Karpas-422 (cell line): ENCODE measurements around the gene MAP7. TPM values are rescaled to one million over a fixed set of nuclear protein-coding genes. Genes with fewer than 3 reads are reported as not detected.
"Not testable (repeated sequence)": the region's sequence is repeated elsewhere in the genome, so short reads cannot be mapped to it uniquely, and the experiment has no call there.

Experiments
- DNase-seq: peaks from one replicate; pipeline ENCODE4 v3.0.0-alpha.2; 2015
- H2AFZ ChIP-seq: fragments of 200-600 bp; sonication (generic); 2 replicates; pipeline ENCODE4 v1.6.1; 2014; ENCODE audit warnings: antibody characterized with exemption, low read length, mixed read lengths
- H3K27ac ChIP-seq: fragments of 200-600 bp; sonication (generic); 2 replicates; pipeline ENCODE4 v1.5.1; 2014; ENCODE audit warnings: mild to moderate bottlenecking, low read length, moderate library complexity
- H3K27me3 ChIP-seq: fragments of 200-600 bp; sonication (generic); 2 replicates; pipeline ENCODE4 v1.6.1; 2014; ENCODE audit warnings: low read length, mixed read lengths
- H3K36me3 ChIP-seq: fragments of 200-600 bp; sonication (generic); 2 replicates; pipeline ENCODE4 v1.6.1; 2014; ENCODE audit warnings: low read length, mixed read lengths; ENCODE audit not compliant: insufficient read depth
- H3K4me1 ChIP-seq: fragments of 200-600 bp; sonication (generic); 2 replicates; pipeline ENCODE4 v1.6.1; 2014; ENCODE audit warnings: mild to moderate bottlenecking, low read length, mixed read lengths
- H3K4me2 ChIP-seq: fragments of 200-600 bp; sonication (generic); 2 replicates; pipeline ENCODE4 v1.6.1; 2014; ENCODE audit warnings: low read length, low read depth, mild to moderate bottlenecking; ENCODE audit not compliant: poor library complexity, severe bottlenecking
- H3K4me3 ChIP-seq: fragments of 200-600 bp; sonication (generic); 2 replicates; pipeline ENCODE4 v1.5.1; 2014; ENCODE audit warnings: mild to moderate bottlenecking, antibody characterized with exemption, low read length, mixed read lengths
- H3K79me2 ChIP-seq: fragments of 200-600 bp; sonication (generic); 2 replicates; pipeline ENCODE4 v1.6.1; 2014; ENCODE audit warnings: mild to moderate bottlenecking, low read length, mixed read lengths
- H3K9ac ChIP-seq: fragments of 200-600 bp; sonication (generic); 2 replicates; pipeline ENCODE4 v1.6.0; 2014; ENCODE audit warnings: low read length
- H3K9me2 ChIP-seq: fragments of 200-600 bp; sonication (generic), shearing (Covaris generic); replicated peaks from 2 replicates; pipeline ENCODE4 v1.6.0; 2014; ENCODE audit warnings: mild to moderate bottlenecking, low read length, moderate library complexity; ENCODE audit not compliant: insufficient read depth
- H3K9me3 ChIP-seq: fragments of 300-700, 200-600 bp; sonication (generic); 2 replicates; pipeline ENCODE4 v1.6.1; 2014; ENCODE audit warnings: low read length, mixed read lengths
- H4K20me1 ChIP-seq: fragments of 200-600 bp; sonication (generic); 2 replicates; pipeline ENCODE4 v1.6.1; 2014; ENCODE audit warnings: mild to moderate bottlenecking, antibody characterized with exemption, low read length, low read depth; ENCODE audit not compliant: insufficient read depth
- total RNA-seq: library from RNA; depleted of rRNA; stranded (reverse); fragments of >200 nt; shearing (Covaris generic); gene quantifications from 2 replicates; pipeline ENCODE4 v1.2.3, GENCODE V29; 2014; ENCODE audit warnings: low replicate concordance

Gene MAP7
- total RNA-seq, 1 experiment from 2014 or later = not detected

DNA sequence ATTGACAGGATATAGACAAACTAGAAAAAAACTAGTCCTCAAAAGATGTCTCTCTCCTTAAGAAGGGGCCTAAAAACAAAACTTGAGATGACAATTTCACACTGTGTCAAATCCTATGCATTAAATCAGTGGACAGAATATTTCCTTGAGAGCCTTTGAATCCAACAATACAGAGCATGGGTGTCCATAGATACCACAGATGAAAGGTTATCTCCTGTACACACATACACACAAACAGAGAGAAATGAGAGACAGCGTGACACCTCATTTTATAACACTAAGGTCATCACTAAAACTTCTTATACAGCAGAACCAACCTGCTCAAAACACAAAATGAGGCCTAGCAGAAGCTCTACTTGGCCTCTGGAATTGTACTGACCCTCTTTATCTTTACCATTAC lies 55.5 kb downstream of the MAP7 start:
- Histone ChIP-seq H2AFZ (no peak overlapping the region), H3K4me2 (no peak overlapping the region), H3K79me2 (no peaks in the 10 kb centered on the region), H3K9ac (no peak overlapping the region), H3K4me1 (no peaks in the 10 kb centered on the region), H3K27me3 (no peaks in the 10 kb centered on the region), H3K27ac (no peak overlapping the region), H3K9me2 (no peaks in the 10 kb centered on the region), H3K9me3 (no peaks in the 10 kb centered on the region), H3K36me3 (no peaks in the 10 kb centered on the region), H4K20me1 (no peaks in the 10 kb centered on the region), H3K4me3 (no peak overlapping the region)
- no peak for DNase-seq

DNA sequence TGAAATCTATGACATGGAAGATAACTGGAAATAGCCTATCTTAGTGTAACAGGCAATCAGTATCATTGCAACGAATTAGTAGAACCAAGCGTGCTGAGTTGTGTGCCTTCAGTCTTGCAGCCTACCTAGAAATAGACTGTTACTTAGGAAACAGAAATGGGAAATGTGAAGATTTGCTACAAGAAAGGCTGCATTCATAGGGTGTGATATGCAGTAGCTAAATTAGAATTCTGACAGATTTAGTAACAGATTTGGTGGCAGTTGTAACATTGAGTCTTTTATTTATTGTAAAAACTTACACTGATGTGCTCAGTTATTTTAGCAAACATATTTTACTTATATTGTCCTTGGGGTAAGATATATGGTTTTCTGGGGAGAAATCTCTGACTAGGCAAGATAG lies 56.2 kb downstream of the MAP7 start:
- DNase-seq = no peak
- Histone ChIP-seq H3K4me1 (no peaks in the 10 kb centered on the region), H4K20me1 (no peaks in the 10 kb centered on the region), H3K4me2 (no peak overlapping the region), H3K9ac (no peak overlapping the region), H3K79me2 (no peaks in the 10 kb centered on the region), H3K9me2 (no peaks in the 10 kb centered on the region), H3K36me3 (no peaks in the 10 kb centered on the region), H3K9me3 (no peaks in the 10 kb centered on the region), H3K27ac (no peak overlapping the region), H3K4me3 (no peak overlapping the region), H3K27me3 (no peaks in the 10 kb centered on the region), H2AFZ (no peak overlapping the region)

DNA sequence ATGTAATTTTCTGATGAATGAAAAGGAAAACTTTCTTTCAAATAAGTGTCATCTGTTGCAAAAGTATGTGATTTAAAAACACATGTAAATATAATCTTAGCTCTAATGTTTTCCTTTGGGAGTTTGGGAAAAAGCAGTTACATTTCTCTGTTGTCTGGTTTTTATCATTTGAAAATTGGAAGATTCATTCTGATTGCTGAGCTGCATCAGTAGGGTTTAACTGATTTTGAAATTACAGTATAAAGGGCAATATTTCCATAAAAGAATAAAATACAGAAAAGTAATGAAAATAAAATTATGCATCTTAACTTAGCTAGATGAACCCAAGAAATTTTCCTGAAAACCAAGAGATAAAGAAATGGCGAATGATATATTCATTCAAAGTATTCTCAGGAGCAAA lies 57.8 kb downstream of the MAP7 start:
- DNase-seq = no peak
- H3K9me3 ChIP-seq = no peaks in the 10 kb centered on the region
- H3K27ac ChIP-seq = no peak overlapping the region
- no peak overlapping the region for H3K4me2 ChIP-seq
- H4K20me1 ChIP-seq = no peaks in the 10 kb centered on the region
- H3K4me1 ChIP-seq = no peaks in the 10 kb centered on the region
- no peak overlapping the region for H2AFZ ChIP-seq
- H3K4me3 ChIP-seq = no peak overlapping the region
- H3K9ac ChIP-seq = no peak overlapping the region
- no peaks in the 10 kb centered on the region for H3K79me2 ChIP-seq
- no peaks in the 10 kb centered on the region for H3K27me3 ChIP-seq
- H3K36me3 ChIP-seq = no peaks in the 10 kb centered on the region
- no peaks in the 10 kb centered on the region for H3K9me2 ChIP-seq

DNA sequence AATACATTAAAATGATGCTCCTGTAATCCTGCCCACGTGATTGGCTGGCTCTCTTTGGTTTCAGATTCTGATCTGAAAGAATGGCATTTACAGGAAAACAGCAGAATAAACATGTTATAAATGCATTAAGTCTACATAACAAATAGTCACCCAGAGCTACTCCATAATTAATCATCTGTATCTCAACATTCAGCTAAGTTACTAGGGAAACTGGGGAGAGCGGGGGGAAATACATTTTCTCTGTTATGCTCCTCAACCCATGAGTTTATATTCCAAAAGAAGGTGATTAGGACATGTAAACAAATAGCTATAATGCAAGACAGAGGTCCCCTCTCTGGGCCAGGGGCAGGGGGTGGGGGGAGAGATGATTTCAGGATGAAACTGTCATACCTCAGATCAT lies 58.5 kb downstream of the MAP7 start:
- H3K79me2 ChIP-seq = no peaks in the 10 kb centered on the region
- H3K27me3 ChIP-seq = no peaks in the 10 kb centered on the region
- H3K9ac ChIP-seq = no peak overlapping the region
- H2AFZ ChIP-seq = no peak overlapping the region
- H3K4me3 ChIP-seq = no peak overlapping the region
- no peaks in the 10 kb centered on the region for H3K9me3 ChIP-seq
- H3K4me1 ChIP-seq = no peaks in the 10 kb centered on the region
- H3K9me2 ChIP-seq = no peaks in the 10 kb centered on the region
- no peak for DNase-seq
- no peak overlapping the region for H3K4me2 ChIP-seq
- no peak overlapping the region for H3K27ac ChIP-seq
- no peaks in the 10 kb centered on the region for H4K20me1 ChIP-seq
- H3K36me3 ChIP-seq = no peaks in the 10 kb centered on the region

DNA sequence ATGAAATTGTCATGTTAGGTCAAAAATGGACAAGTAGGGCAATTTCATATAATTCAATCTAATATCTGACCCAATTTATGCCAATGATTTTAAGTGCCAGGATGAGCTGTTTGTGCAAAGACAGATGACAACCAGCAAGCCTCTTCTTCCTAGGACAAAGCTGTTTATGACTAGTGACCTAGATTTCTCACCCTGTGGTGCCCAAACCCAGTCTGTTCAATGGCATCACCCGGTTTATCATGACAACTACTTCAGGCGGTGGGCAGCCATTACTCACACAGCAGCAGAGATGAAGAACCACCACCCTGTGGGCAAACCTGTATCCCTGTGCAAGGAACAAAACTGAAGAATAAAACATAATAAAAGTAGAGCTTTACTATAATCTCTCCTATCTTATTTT lies 59.0 kb downstream of the MAP7 start:
- H3K79me2 ChIP-seq = no peaks in the 10 kb centered on the region

DNA sequence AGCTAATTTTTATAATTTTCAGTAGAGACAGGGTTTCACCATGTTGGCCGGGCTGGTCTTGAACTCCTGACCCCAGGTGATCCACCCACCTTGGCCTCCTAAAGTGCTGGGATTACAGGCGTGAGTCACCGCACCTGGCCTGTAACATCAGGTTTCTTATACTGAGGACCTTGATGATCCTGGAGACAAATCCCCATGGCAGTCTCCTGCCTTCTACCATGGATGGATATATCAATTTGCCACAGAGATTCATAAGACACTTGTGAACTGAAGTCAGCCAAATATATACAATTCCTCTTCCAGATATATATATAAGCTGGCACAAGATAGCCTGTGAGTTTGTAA lies 60.6 kb downstream of the MAP7 start:
- H3K27me3 ChIP-seq, H3K9me2 ChIP-seq, H3K4me1 ChIP-seq, H3K79me2 ChIP-seq, H3K9me3 ChIP-seq, H4K20me1 ChIP-seq, H3K27ac ChIP-seq, H3K4me2 ChIP-seq, DNase-seq, H3K4me3 ChIP-seq, H3K9ac ChIP-seq, H3K36me3 ChIP-seq, H2AFZ ChIP-seq: not testable (repeated sequence)

More for the DNA sequence above, 59.0 kb downstream of the MAP7 start:
- Histone ChIP-seq H4K20me1 (no peaks in the 10 kb centered on the region), H3K9me3 (no peaks in the 10 kb centered on the region), H3K9me2 (no peaks in the 10 kb centered on the region), H2AFZ (no peak overlapping the region), H3K36me3 (no peaks in the 10 kb centered on the region), H3K27ac (no peak overlapping the region), H3K4me1 (no peaks in the 10 kb centered on the region), H3K9ac (no peak overlapping the region), H3K27me3 (no peaks in the 10 kb centered on the region), H3K4me2 (no peak overlapping the region), H3K4me3 (no peak overlapping the region)
- no peak for DNase-seq

DNA sequence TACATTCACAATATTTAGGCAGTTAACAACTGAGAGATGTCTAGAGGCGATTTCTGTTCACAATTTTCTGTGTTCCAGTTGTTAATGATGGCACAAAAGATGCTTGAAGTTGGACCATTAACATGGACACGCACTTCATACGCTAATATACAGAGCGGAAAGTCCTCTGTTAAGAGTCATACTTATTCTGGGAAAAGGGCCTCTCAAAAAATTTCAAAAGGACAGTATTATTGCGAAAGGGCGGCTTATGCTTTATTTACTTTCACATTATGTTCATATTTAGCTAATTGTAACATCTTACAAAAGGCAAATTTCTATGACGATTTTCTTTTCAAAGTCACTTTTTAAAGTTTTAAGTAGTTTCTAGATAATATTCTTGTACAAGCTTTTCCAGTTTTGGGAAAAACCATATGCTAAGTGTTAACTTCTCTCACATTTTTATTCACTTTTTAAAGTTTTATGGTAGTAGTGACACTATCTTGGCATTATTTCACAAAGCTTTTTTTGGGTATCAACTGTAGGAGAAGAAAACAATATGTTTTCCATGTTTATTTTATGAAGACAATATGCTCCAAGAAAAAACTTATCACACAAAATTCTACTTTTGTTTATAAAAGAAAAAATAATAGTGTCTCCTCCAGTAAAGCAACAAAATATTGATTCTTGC lies 62.3 kb downstream of the MAP7 start:
- Histone ChIP-seq H3K79me2 (no peaks in the 10 kb centered on the region), H3K9me3 (no peaks in the 10 kb centered on the region), H4K20me1 (no peaks in the 10 kb centered on the region), H3K36me3 (no peaks in the 10 kb centered on the region), H3K27ac (no peak overlapping the region), H3K9ac (no peak overlapping the region), H3K27me3 (no peaks in the 10 kb centered on the region), H3K4me3 (no peak overlapping the region), H3K4me1 (no peaks in the 10 kb centered on the region), H2AFZ (no peak overlapping the region), H3K9me2 (no peaks in the 10 kb centered on the region), H3K4me2 (no peak overlapping the region)
- DNase-seq = no peak

DNA sequence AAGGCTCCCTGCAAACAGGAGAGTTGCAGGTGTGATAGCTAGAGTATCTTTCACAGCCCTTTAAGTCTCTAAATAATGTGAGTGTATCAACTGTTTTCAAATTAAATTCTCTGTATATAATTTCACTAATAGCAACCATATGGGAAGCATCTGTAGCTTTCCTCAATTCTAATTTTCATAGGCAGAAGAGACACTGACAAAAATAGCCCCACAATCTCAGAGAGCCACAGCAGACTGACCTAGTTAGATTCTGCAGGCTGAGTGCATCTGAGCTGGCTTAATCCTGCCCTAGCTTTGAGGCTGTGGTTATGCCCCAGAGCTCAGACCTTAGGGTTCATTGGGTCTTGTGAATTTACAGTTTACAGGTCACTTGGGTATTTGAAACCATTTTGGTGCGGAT lies 63.9 kb downstream of the MAP7 start:
- no peaks in the 10 kb centered on the region for H3K9me3 ChIP-seq
- no peaks in the 10 kb centered on the region for H3K27me3 ChIP-seq
- no peak for DNase-seq
- no peak overlapping the region for H3K4me3 ChIP-seq
- no peak overlapping the region for H2AFZ ChIP-seq
- no peak overlapping the region for H3K9ac ChIP-seq
- no peaks in the 10 kb centered on the region for H4K20me1 ChIP-seq
- H3K36me3 ChIP-seq = no peaks in the 10 kb centered on the region
- H3K27ac ChIP-seq = no peak overlapping the region
- no peaks in the 10 kb centered on the region for H3K4me1 ChIP-seq
- H3K79me2 ChIP-seq = no peaks in the 10 kb centered on the region
- no peaks in the 10 kb centered on the region for H3K9me2 ChIP-seq
- H3K4me2 ChIP-seq = no peak overlapping the region

DNA sequence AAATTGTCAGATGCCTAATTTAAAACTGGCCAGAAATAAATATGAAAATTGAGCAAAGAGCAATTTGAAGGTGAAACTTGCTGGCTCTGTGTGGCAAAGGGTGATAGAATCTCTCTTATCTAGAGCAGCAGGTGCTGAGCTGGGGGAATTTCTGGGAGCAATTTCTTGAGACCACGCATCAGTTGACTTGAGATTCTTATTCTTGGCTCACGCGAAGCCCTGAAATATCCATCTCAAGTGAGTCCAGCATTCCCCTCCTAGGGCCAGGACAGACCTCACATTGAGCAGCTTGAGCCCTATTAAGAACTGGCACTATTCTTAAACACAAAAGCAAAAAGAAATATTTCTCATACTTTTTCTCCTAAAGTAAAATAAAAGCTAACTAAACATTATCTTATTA lies 66.3 kb downstream of the MAP7 start:
- Histone ChIP-seq H3K9ac (no peak overlapping the region), H2AFZ (no peak overlapping the region), H3K27ac (no peak overlapping the region), H4K20me1 (no peaks in the 10 kb centered on the region), H3K79me2 (no peaks in the 10 kb centered on the region), H3K36me3 (no peaks in the 10 kb centered on the region), H3K9me3 (no peaks in the 10 kb centered on the region), H3K9me2 (no peaks in the 10 kb centered on the region), H3K4me2 (no peak overlapping the region), H3K27me3 (no peaks in the 10 kb centered on the region), H3K4me3 (no peak overlapping the region), H3K4me1 (no peaks in the 10 kb centered on the region)
- DNase-seq = no peak
